ENCODE data around the gene GMEB1.
"Not testable (repeated sequence)": the region's sequence is repeated elsewhere in the genome, so short reads cannot be mapped to it uniquely, and the experiment has no call there.

GMEB1 gene

GRCh38 chr1:28680151-28680550 lies 11.6 kb downstream of the GMEB1 start:
- no peak overlapping the region for H3K4me3 ChIP-seq (replicated peaks; ENCODE audit: insufficient read depth, low read length)
- TF ChIP-seq, protein P1, sequence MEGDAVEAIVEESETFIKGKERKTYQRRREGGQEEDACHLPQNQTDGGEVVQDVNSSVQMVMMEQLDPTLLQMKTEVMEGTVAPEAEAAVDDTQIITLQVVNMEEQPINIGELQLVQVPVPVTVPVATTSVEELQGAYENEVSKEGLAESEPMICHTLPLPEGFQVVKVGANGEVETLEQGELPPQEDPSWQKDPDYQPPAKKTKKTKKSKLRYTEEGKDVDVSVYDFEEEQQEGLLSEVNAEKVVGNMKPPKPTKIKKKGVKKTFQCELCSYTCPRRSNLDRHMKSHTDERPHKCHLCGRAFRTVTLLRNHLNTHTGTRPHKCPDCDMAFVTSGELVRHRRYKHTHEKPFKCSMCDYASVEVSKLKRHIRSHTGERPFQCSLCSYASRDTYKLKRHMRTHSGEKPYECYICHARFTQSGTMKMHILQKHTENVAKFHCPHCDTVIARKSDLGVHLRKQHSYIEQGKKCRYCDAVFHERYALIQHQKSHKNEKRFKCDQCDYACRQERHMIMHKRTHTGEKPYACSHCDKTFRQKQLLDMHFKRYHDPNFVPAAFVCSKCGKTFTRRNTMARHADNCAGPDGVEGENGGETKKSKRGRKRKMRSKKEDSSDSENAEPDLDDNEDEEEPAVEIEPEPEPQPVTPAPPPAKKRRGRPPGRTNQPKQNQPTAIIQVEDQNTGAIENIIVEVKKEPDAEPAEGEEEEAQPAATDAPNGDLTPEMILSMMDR (IDR thresholded peaks at IDR 0.05; ENCODE audit: insufficient read depth, low read length) = no peak
- no peaks in the 10 kb centered on the region for H3K27me3 ChIP-seq (ENCODE audit: insufficient read depth, poor library complexity, severe bottlenecking)
- DNase-seq (ENCODE audit: low read depth in 1 of 2, low spot score in 1 of 2) = no peak
- H3K27ac ChIP-seq (replicated peaks) = no peak overlapping the region

DNA sequence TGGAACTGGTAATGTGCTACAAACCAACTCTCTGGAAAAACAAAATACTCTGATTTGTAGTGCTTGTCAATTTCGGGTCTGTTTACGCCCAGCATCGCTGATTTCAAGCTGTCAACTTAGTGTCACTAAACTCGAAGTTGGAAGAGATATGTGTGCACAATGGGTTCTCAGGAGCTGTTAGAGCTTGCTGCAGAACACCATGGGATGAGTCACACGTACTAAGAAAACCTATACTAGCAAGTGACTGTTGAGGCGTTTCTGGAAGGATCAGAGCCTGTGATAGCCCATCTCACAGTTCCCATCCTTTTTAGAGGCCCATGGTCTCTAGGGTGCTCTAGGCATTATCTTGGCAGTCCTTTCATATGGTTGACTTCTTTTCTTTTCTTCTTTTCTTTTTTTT lies 14.3 kb downstream of the GMEB1 start:
- no peak for DNase-seq (ENCODE audit: low read depth in 1 of 2, low spot score in 1 of 2)
- Histone ChIP-seq H3K27ac (replicated peaks) (no peak overlapping the region), H3K4me3 (replicated peaks; ENCODE audit: insufficient read depth, low read length) (no peak overlapping the region), H3K27me3 (ENCODE audit: insufficient read depth, poor library complexity, severe bottlenecking) (no peaks in the 10 kb centered on the region)
- TF ChIP-seq, protein P1 (IDR thresholded peaks at IDR 0.05; ENCODE audit: insufficient read depth, low read length) = no peak
- TF ChIP-seq REST (IDR thresholded peaks at IDR 0.05; ENCODE audit: insufficient replicate concordance, low read depth) (no peak), SPI1 (IDR thresholded peaks at IDR 0.05; ENCODE audit: borderline replicate concordance, low read depth) (no peak), POLR2AphosphoS5 (IDR thresholded peaks at IDR 0.05; ENCODE audit: low read depth) (no peak), GABPA (IDR thresholded peaks at IDR 0.05; ENCODE audit: low read depth) (no peak)

GRCh38 chr1:28684937-28685336 lies 16.4 kb downstream of the GMEB1 start:
- TF ChIP-seq GABPA (IDR thresholded peaks at IDR 0.05; ENCODE audit: low read depth) (no peak), SPI1 (IDR thresholded peaks at IDR 0.05; ENCODE audit: borderline replicate concordance, low read depth) (no peak), POLR2AphosphoS5 (IDR thresholded peaks at IDR 0.05; ENCODE audit: low read depth) (no peak), REST (IDR thresholded peaks at IDR 0.05; ENCODE audit: insufficient replicate concordance, low read depth) (no peak)
- TF ChIP-seq, protein P1 (IDR thresholded peaks at IDR 0.05; ENCODE audit: insufficient read depth, low read length) = no peak
- Histone ChIP-seq H3K27ac (replicated peaks) (no peak overlapping the region), H3K4me3 (replicated peaks; ENCODE audit: insufficient read depth, low read length) (no peak overlapping the region), H3K27me3 (ENCODE audit: insufficient read depth, poor library complexity, severe bottlenecking) (no peaks in the 10 kb centered on the region)
- DNase-seq (ENCODE audit: low read depth in 1 of 2, low spot score in 1 of 2) = no peak

DNA sequence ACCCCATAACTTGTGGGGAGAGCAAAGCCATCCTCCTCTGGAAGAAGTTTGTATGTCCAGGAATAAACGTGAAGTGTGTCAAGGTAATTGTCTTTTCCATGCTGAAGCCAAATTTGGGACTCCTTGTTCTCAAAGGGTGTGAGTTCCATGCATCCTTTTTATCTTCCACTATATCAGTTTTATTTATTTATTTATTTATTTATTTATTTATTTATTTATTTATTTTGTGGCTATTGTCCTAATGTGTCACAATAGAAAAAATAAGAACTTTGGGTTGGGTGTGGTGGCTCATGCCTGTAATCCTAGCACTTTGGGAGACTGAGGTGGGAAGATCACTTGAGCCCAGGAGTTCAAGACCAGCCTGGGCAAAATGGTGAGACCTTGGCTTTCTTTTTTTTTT lies 23.0 kb downstream of the GMEB1 start:
- not testable (repeated sequence) for DNase-seq (ENCODE audit: low read depth in 1 of 2, low spot score in 1 of 2); H3K27ac ChIP-seq (replicated peaks); H3K27me3 ChIP-seq (ENCODE audit: insufficient read depth, poor library complexity, severe bottlenecking); H3K4me3 ChIP-seq (replicated peaks; ENCODE audit: insufficient read depth, low read length)

Measured in HL-60 (cell line).